Stimulated activated CD8-positive, alpha-beta memory T cell treated with anti-CD3 and anti-CD28 coated beads, Interleukin-2, amount 100 ng/mL, for 1 hour (primary cell): ENCODE data around the gene KCNH4.
A peak's percentile ranks its signal among the peaks of the same experiment; 100 is the strongest.

ENCODE experiments used
- DNase-seq, 2 donors: peaks; one replicate each; pipeline ENCODE4 v3.0.0-alpha.2; 2020; ENCODE audit warnings: low read depth in 2 of 2

The KCNH4 gene

GRCh38 chr17:42117397-42118125 is 63.4 kb downstream of the KCNH4 start:
- no peak for DNase-seq

DNA sequence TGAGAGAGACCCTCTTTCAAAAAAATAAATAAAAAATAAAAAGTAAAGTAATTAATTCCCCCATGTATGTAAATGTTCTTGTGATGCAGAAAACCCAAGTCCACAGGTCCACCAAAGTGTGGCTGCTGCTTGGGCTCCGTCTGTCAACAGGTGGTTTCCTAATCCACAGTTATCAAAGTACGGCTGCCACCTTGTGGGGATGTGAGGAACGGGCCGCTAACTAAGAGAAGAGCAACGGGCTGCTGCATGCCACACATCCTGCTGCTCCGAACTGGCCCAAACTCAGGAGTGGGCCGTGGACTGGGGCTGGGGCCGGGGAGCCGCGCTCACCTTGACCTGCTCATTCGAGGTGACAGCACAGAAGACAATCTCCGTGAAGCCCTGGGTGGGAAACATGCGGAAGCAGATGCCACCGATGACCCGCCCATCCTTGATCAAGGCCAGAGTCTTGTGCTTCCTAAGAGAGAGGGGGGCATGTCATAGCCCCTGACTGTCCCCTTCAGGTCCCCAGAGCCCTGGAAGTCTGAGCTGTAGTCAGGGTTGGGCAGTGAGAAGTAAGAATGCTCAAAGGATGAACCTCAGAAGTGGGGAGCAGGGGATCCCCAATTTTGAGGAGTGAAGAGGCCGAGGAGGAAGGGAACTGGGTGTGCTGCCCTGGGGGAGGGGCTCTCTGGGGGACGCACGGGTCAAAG is 64.1 kb downstream of the KCNH4 start:
- DNase-seq = peak; percentile 59 to 68

DNA sequence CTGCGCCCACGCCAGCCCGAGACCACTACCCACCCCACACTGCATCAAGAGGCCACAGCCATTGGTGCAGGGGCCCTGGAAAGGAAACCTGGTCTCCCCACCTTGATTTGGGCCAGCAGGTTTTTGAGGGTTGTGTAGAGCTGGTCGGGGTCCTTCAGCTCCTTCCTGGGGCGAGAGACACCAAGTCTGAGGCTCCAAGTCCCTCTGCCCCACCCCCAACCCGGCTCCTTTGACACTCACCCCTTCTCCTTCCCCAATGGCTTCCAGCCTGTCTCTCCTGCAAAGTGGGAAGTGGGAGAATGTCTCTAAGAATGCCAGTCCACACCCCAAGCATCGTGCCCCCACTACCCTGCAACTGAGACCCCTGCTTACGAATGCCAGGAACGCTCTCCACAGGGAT is 66.8 kb downstream of the KCNH4 start:
- DNase-seq = no peak

- DNase-seq = no peak
Observed at GRCh38 chr17:42113293-42114069, 67.5 kb downstream of the KCNH4 start.

DNA sequence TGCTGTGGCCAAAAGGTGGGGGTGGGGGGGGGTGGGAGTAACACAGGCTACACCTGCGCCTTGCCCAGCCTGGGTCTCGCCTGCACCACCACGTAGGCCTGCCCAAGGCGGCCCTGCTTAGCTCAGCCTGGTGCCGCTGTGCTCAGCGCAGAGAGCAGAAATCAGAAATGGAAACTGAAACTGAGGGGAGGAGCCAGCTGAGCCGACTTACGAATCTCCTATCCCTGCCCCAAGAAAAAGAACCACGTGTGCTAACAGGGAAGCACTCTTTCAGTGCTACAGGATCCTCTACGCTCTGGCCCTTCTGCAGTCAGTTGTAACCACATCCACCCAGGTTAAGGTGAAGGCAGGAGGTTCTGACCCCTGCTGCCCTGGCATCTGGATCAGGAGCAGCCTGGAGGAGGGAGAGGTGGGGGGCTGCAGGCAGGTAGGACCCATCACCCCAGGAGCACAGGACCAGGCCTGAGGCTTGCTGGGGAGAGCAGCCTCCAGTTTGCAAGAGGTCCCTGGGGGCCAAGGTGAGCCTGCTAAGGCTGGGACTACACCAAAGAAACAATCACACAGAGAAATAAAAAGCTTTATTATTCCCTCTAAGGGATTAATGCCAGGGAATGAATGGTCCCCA is 68.3 kb downstream of the KCNH4 start, which contains the start of gene DHX58:
DHX58 (minus strand) TSS at position 163 of the 625 bp plus-strand sequence. CDS start 822 bp downstream, outside the sequence.
- peak; percentile 48 to 55 for DNase-seq

DNA sequence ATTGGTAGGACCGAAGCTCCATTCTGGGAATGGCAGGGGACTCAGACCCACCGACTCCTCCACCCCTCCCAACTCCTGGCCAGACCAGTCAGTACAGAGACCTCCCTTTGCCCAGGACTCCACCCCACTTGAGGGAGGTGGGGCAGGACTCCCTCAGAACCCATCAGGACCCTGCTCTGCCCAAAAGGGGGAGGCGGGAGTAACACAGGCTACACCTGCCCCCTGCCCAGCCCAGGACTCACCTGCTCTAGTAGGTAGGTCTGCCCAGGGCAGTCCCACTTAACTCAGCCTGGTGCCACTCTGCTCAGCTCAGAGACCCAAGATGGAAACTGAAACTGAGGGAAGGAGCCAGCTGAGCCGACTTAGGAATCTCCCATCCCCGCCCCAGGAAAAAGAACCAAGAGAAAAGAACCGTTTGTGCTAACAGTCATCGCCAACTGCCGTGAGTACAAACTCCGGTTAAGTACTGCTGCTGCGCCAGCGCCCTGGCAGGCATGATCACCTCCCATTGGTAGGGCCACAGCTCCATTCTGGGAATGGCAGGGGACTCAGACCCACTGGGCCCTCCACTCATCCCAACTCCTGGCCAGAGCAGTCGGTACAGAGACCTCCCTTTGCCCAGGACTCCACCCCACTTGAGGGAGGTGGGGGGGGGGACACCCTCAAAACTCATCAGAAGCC is 68.9 kb downstream of the KCNH4 start:
- no peak for DNase-seq

DNA sequence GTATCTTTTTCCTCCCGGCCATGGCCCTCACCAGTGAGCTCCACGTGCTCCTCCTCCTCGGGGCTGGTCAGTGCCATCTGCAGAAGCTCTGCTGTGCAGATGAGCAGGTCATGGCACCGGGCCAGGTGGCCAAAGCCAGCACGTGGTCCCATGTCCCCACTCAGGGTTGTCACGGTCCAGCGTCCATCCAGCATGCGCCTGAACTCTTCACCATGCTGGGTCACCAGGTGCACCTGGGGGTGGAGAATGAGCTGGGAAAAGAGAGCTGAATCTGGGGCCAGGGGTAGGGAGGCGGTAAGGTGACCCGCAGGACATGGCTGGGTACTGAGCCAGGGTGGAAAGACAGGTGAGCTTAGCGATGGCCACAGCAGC is 69.7 kb downstream of the KCNH4 start:
- no peak for DNase-seq

- no peak for DNase-seq
Observed at GRCh38 chr17:42110301-42111264, 70.4 kb downstream of the KCNH4 start.

DNA sequence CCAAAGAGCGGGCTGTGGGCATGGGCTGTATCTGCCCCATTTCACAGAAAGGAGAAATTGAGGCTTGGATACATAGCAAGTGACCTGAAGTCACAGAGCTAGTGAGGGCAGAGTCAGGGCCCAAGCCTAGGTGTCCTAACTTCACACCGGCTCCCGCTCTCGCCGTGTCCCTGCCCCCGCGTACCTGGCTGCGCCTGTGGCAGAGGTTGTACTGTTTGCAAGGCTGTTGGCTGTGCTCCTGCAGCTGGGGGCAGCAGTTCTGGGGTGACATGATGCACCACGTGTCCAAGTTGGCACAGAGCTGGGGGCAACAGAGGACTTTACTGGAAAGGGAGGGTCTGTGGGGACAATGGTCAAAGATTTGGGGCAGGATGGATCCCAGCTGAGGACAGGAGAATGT is 71.9 kb downstream of the KCNH4 start:
- no peak for DNase-seq

GRCh38 chr17:42107597-42108576 is 73.1 kb downstream of the KCNH4 start:
- DNase-seq = peak; percentile 82 to 92

GRCh38 chr17:42107124-42107523 is 73.8 kb downstream of the KCNH4 start:
- DNase-seq = no peak
